PC-9 (cell line): ENCODE measurements around the gene TBL1XR1. TPM values are rescaled to one million over a fixed set of nuclear protein-coding genes. Genes with fewer than 3 reads are reported as not detected.

Experiments used
- BruUV-seq: library from RNA; stranded (reverse); fragments of 400-500 nt; replicated peaks from 2 replicates; lab custom pipeline; 2021; lab: Mats Ljungman, UMichigan
- CTCF ChIA-PET: fragments of 300-600 bp; sonication (Branson Sonifier 250); formaldehyde crosslinking; loops from one replicate; lab custom pipeline; 2022; ENCODE audit warnings: antibody characterized with exemption; lab: Charles Lee
- POLR2A ChIA-PET: fragments of 300-600 bp; sonication (Branson Sonifier 250); formaldehyde crosslinking; loops from one replicate; lab custom pipeline; 2022; ENCODE audit warnings: antibody characterized with exemption; ENCODE audit not compliant: unreplicated experiment; lab: Charles Lee
- DNase-seq, 2 experiments: peaks; one replicate each; pipeline versions ENCODE4 v3.0.0 to v3.0.0-alpha.2; 2015 to 2022; ENCODE audit warnings: mixed read lengths in 1 of 2
- H2AFZ ChIP-seq: fragments of 200-600 bp; sonication (generic); 2 replicates; pipeline ENCODE4 v1.8.1; 2017; ENCODE audit warnings: antibody characterized with exemption
- H3F3A ChIP-seq: fragments of 200-600 bp; sonication (generic); 2 replicates; pipeline ENCODE4 v1.8.1; 2017; ENCODE audit warnings: antibody characterized with exemption, mild to moderate bottlenecking, low read depth; ENCODE audit not compliant: insufficient read depth
- H3K27ac ChIP-seq: fragments of 200-600 bp; sonication (generic); 2 replicates; pipeline ENCODE4 v1.6.1; 2016; ENCODE audit warnings: mixed run types
- H3K27me3 ChIP-seq: fragments of 200-600 bp; sonication (generic); 2 replicates; pipeline ENCODE4 v1.6.1; 2016; ENCODE audit warnings: low read depth, mixed run types; ENCODE audit not compliant: insufficient read depth
- H3K36me3 ChIP-seq: fragments of 200-600 bp; sonication (generic); 2 replicates; pipeline ENCODE4 v1.6.1; 2016; ENCODE audit warnings: low read depth, mixed run types
- H3K4me1 ChIP-seq: fragments of 200-600 bp; sonication (generic); replicated peaks from 2 replicates; pipeline ENCODE4 v1.6.1; 2016; ENCODE audit warnings: mixed run types; ENCODE audit not compliant: insufficient read depth
- H3K4me2 ChIP-seq: fragments of 200-600 bp; sonication (generic); 2 replicates; pipeline ENCODE4 v1.6.1; 2017; ENCODE audit warnings: mixed run types
- H3K4me3 ChIP-seq: fragments of 200-600 bp; sonication (generic); 2 replicates; pipeline ENCODE4 v1.6.1; 2016; ENCODE audit warnings: mixed run types
- H3K79me2 ChIP-seq: fragments of 200-600 bp; sonication (generic); 2 replicates; pipeline ENCODE4 v1.6.1; 2017; ENCODE audit warnings: low read depth, mixed run types
- H3K9me2 ChIP-seq: fragments of 200-600 bp; sonication (generic); 2 replicates; pipeline ENCODE4 v1.8.1; 2017; ENCODE audit warnings: mild to moderate bottlenecking; ENCODE audit not compliant: insufficient read depth
- H3K9me3 ChIP-seq: fragments of 200-600 bp; sonication (generic); 2 replicates; pipeline ENCODE4 v1.8.1; 2016; ENCODE audit warnings: low read depth; ENCODE audit not compliant: insufficient read depth
- H4K20me1 ChIP-seq: fragments of 200-600 bp; sonication (generic); 2 replicates; pipeline ENCODE4 v1.8.1; 2017; ENCODE audit not compliant: insufficient read depth
- CTCF ChIP-seq: fragments of 200-600 bp; sonication (generic); conservative IDR thresholded peaks from 2 replicates; pipeline ENCODE4 v1.6.1; 2017; ENCODE audit warnings: mixed run types, antibody characterized with exemption, mild to moderate bottlenecking, moderate library complexity
- EZH2 ChIP-seq: fragments of 200-600 bp; sonication (generic); IDR thresholded peaks from 2 replicates; pipeline ENCODE4 v1.8.0; 2017; ENCODE audit warnings: antibody characterized with exemption, low read depth
- intact Hi-C: fragments of 100-400 bp; cut with micrococcal nuclease; formaldehyde crosslinking; loops from one replicate; pipeline ENCODE4 v1.10.0; 2022; ENCODE audit not compliant: unreplicated experiment
- total RNA-seq: library from RNA; stranded (reverse); gene quantifications from 2 replicates; pipeline ENCODE4 v1.2.3, GENCODE V29; 2021

TBL1XR1 gene
- total RNA-seq, 1 experiment from 2014 or later = 243 TPM

GRCh38 chr3:177220136-177220974, 23.1 kb upstream of the TBL1XR1 start:
- H3K27me3 ChIP-seq = no peaks in the 10 kb centered on the region
- H3K4me1 ChIP-seq = no peaks in the 10 kb centered on the region
- no peak for DNase-seq
- no peaks in the 10 kb centered on the region for H4K20me1 ChIP-seq
- H3K4me2 ChIP-seq = no peak overlapping the region
- ChIA-PET CTCF (no interaction called here), POLR2A (no interaction called here)
- TF ChIP-seq CTCF (no peak), EZH2 (no peak)
- no peak overlapping the region for H3K4me3 ChIP-seq
- no peaks in the 10 kb centered on the region for H3F3A ChIP-seq
- H3K9me3 ChIP-seq = no peaks in the 10 kb centered on the region
- H3K79me2 ChIP-seq = no peaks in the 10 kb centered on the region
- no peaks in the 10 kb centered on the region for H3K9me2 ChIP-seq
- no peak overlapping the region for H3K27ac ChIP-seq
- no TSS peak for BruUV-seq
- intact Hi-C loops = no loop called here
- 0 out of 2 replicates have a peak overlapping the region, but pooled peaks have one; percentile 7 for H2AFZ ChIP-seq
- H3K36me3 ChIP-seq = no peaks in the 10 kb centered on the region

- Histone ChIP-seq H3K9me2 (no peaks in the 10 kb centered on the region), H3K9me3 (no peaks in the 10 kb centered on the region), H3K79me2 (no peaks in the 10 kb centered on the region), H3F3A (no peaks in the 10 kb centered on the region), H2AFZ (no peak overlapping the region), H3K36me3 (no peaks in the 10 kb centered on the region), H3K4me2 (no peak overlapping the region), H3K27ac (no peak overlapping the region), H3K27me3 (no peaks in the 10 kb centered on the region), H4K20me1 (no peaks in the 10 kb centered on the region), H3K4me3 (no peak overlapping the region), H3K4me1 (no peaks in the 10 kb centered on the region)
- DNase-seq = no peak
- no TSS peak for BruUV-seq
- no peak for TF ChIP-seq EZH2
- no peak for TF ChIP-seq CTCF
- ChIA-PET CTCF (no interaction called here), POLR2A (interaction anchor here (0.6 kb wide), 1 partner anchor 890 kb away, joined by 4 read pairs; no protein-coding TSS in a partner anchor)
- intact Hi-C loops = no loop called here
These were observed 16.7 kb upstream of the TBL1XR1 start for GRCh38 chr3:177213801-177214535.

- no peaks in the 10 kb centered on the region for H3K9me3 ChIP-seq
- intact Hi-C loops = no loop called here
- H3K27me3 ChIP-seq = no peaks in the 10 kb centered on the region
- H3K4me1 ChIP-seq = no peaks in the 10 kb centered on the region
- no peak overlapping the region for H3K4me3 ChIP-seq
- CTCF ChIA-PET = no interaction called here
- no peaks in the 10 kb centered on the region for H3K9me2 ChIP-seq
- H3K4me2 ChIP-seq = no peak overlapping the region
- H3F3A ChIP-seq = 0 out of 2 replicates have a peak, but pooled peaks cover 6% of the 10 kb centered on the region
- no peak overlapping the region for H3K27ac ChIP-seq
- H3K36me3 ChIP-seq = no peaks in the 10 kb centered on the region
- POLR2A ChIA-PET = interaction anchor here (0.5 kb wide), 1 partner anchor 69 kb away, joined by 3 read pairs; no protein-coding TSS in a partner anchor
- no peaks in the 10 kb centered on the region for H4K20me1 ChIP-seq
- no peak overlapping the region for H2AFZ ChIP-seq
- no peak for TF ChIP-seq CTCF
- TF ChIP-seq EZH2 = no peak
- BruUV-seq = no TSS peak
- no peak for DNase-seq
- H3K79me2 ChIP-seq = no peaks in the 10 kb centered on the region
These were observed 15.5 kb upstream of the TBL1XR1 start for GRCh38 chr3:177212756-177213155.
